Body of pancreas (tissue), 4 donors: ENCODE results near the gene PCDH9. TPM values are rescaled to one million over a fixed set of nuclear protein-coding genes. Genes with fewer than 3 reads are reported as not detected.

Source experiments
- ATAC-seq: fragments of 150-250 bp; one replicate; pipeline ENCODE4 v1.9.1; 2016
- DNase-seq, 4 donors: peaks; one replicate each; pipeline ENCODE4 v3.0.0-alpha.2; 2019
- H3K27ac ChIP-seq, 4 donors: fragments of 200-600 bp; sonication (generic); 1 replicate in 3 of 4; 2 replicates in 1 of 4; pipeline versions ENCODE4 v1.5.1 to v1.6.1; 2016 to 2019; ENCODE audit warnings: mild to moderate bottlenecking in 1 of 4, mixed read lengths in 1 of 4, moderate library complexity in 1 of 4
- H3K27me3 ChIP-seq, 2 donors: fragments of 200-600 bp; sonication (generic); one replicate each; pipeline ENCODE4 v1.6.0; 2016; ENCODE audit warnings: mild to moderate bottlenecking in 1 of 2
- H3K36me3 ChIP-seq, 2 donors: fragments of 200-600 bp; sonication (generic); replicated peaks in 1 of 2; 2 replicates each; pipeline ENCODE4 v1.5.1; 2016; ENCODE audit warnings: low read depth in 2 of 2; ENCODE audit not compliant: insufficient read depth in 1 of 2
- H3K4me1 ChIP-seq: fragments of 200-600 bp; sonication (generic); one replicate; pipeline ENCODE4 v1.6.0; 2016
- H3K4me3 ChIP-seq, 2 donors: fragments of 200-600 bp; sonication (generic); 1 replicate in 1 of 2; 2 replicates in 1 of 2; pipeline ENCODE4 v1.5.1; 2016 to 2019
- H3K9me3 ChIP-seq, 3 donors: fragments of 200-600 bp; sonication (generic); 1 replicate in 2 of 3; 2 replicates in 1 of 3; pipeline ENCODE4 v1.5.1; 2016
- POLR2A ChIP-seq, 3 donors: fragments of 450-650 bp; IDR thresholded peaks; one replicate each; pipeline ENCODE4 v1.6.1; 2016; ENCODE audit warnings: antibody characterized with exemption in 3 of 3, mild to moderate bottlenecking in 2 of 3
- WGBS, 2 donors: methylation state at CpG; one replicate each; pipeline ENCODE4 v1.1.5; 2017; 5-methylcytosine and 5-hydroxymethylcytosine counted together
- intact Hi-C: fragments of 100-400 bp; cut with DNase I; formaldehyde crosslinking; loops from one replicate; pipeline ENCODE4 v1.15.1; 2023
- total RNA-seq, 2 donors: library from RNA; depleted of rRNA; stranded (reverse); fragments of >200 nt; gene quantifications; one replicate each; pipeline ENCODE4 v1.1.0, GENCODE V29; 2016
- TF ChIP-seq, protein P1 (sequence below), 7 experiments: fragments of 450-650 bp in 4 of 7; fragments of 200-600 bp in 3 of 7; sonication (generic) in 3 of 7; IDR thresholded peaks; one replicate each; pipeline ENCODE4 v1.5.1; 2016 to 2019; ENCODE audit warnings: antibody characterized with exemption in 7 of 7

PCDH9 gene
- total RNA-seq, 2 donors from 2014 or later = 3.6 to 3.9 TPM

DNA sequence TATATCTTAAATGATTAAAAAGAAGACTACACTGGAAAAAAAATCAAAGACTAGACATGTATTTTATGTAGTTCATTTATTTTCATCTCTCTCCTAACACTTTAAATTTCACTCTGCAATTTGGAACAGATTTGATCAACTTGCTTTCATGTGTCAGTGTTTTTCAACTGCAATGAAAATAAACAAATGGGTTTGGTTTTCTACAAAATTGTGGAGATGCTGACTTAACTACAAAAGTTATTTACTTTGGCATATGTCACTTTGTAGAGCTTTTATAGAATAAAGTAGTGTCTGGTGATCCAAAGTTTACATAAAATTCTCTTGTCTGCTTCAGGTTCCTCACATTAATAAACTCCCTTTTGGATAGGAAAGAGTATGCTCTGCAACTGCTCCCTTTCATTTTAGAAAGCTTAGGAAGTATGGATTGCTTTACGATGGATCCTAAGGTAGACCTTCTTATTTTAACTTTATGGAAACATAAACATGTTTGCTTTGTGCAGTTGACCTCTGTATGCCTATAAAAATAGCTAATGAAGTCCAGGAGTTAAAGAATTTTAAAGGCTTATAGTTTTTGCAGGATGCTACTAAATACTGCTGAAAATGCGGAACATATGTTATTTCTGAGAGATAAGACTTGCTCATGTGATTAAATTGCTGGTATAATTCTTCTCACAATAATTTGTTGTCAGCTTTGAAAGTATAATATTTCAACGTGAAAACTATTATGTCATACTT is 815.9 kb downstream of the PCDH9 start:
- H3K4me3 ChIP-seq = no peak overlapping the region
- no peak overlapping the region for H3K27ac ChIP-seq
- H3K27me3 ChIP-seq = no peaks in the 10 kb centered on the region
- no peaks in the 10 kb centered on the region for H3K36me3 ChIP-seq
- intact Hi-C loops = no loop called here
- DNase-seq (no peak), ATAC-seq (no peak)
- no peaks in the 10 kb centered on the region for H3K9me3 ChIP-seq
- no peak for TF ChIP-seq POLR2A (IDR thresholded peaks at IDR 0.05)
- TF ChIP-seq, protein P1, sequence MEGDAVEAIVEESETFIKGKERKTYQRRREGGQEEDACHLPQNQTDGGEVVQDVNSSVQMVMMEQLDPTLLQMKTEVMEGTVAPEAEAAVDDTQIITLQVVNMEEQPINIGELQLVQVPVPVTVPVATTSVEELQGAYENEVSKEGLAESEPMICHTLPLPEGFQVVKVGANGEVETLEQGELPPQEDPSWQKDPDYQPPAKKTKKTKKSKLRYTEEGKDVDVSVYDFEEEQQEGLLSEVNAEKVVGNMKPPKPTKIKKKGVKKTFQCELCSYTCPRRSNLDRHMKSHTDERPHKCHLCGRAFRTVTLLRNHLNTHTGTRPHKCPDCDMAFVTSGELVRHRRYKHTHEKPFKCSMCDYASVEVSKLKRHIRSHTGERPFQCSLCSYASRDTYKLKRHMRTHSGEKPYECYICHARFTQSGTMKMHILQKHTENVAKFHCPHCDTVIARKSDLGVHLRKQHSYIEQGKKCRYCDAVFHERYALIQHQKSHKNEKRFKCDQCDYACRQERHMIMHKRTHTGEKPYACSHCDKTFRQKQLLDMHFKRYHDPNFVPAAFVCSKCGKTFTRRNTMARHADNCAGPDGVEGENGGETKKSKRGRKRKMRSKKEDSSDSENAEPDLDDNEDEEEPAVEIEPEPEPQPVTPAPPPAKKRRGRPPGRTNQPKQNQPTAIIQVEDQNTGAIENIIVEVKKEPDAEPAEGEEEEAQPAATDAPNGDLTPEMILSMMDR (IDR thresholded peaks at IDR 0.05) = no peak
- WGBS, 2 donors = 67 to 71% methylated on average over 3 of the region's 3 CpGs
- no peaks in the 10 kb centered on the region for H3K4me1 ChIP-seq

DNA sequence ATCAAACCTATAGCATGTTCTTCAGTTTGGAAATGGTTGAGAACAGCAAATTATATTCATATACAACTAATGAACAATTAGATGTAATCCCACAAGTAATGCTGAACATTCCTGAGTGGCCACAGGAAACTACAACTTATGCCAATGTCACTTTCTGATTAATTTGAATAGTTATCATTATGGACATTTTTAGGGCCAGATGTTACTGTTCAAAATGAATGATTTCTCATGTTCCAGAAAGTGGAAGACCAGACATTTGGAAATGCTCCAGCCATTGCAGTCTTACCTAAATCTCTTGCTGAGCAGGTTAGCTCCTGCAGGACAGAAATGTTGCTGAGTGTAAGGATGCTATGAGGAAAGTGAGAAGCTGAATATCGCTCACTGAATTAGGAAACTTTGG is 819.8 kb downstream of the PCDH9 start:
- no peaks in the 10 kb centered on the region for H3K4me1 ChIP-seq
- no peak overlapping the region for H3K4me3 ChIP-seq
- no peak for DNase-seq
- intact Hi-C loops = no loop called here
- ATAC-seq = no peak
- WGBS, 2 donors = 91% methylated on average over 1 of the region's 1 CpG
- TF ChIP-seq, protein P1 (IDR thresholded peaks at IDR 0.05) = no peak
- TF ChIP-seq POLR2A (IDR thresholded peaks at IDR 0.05) = no peak
- no peaks in the 10 kb centered on the region for H3K27me3 ChIP-seq
- H3K36me3 ChIP-seq = no peaks in the 10 kb centered on the region
- no peak overlapping the region for H3K27ac ChIP-seq
- no peaks in the 10 kb centered on the region for H3K9me3 ChIP-seq

DNA sequence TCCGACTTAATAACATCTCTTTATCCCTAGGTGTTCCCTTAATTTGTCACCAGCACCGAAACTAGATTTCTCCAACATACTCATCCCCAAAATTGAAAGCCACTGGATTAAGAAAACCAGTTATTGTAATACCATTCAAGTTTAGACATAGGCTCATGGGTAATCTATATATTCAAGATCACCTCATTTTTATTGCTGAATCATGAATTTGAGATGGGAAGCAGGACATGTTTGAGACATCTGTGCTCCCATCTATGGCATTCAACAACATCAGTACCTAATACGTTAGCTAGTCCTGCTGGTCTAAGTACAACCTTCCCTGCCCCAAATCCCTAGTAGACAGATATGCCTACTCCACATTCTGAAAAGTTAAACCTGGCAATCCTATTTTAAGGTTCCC is 820.6 kb downstream of the PCDH9 start:
- no peaks in the 10 kb centered on the region for H3K4me1 ChIP-seq
- no peaks in the 10 kb centered on the region for H3K27me3 ChIP-seq
- intact Hi-C loops = no loop called here
- no peaks in the 10 kb centered on the region for H3K36me3 ChIP-seq
- DNase-seq (no peak), ATAC-seq (no peak)
- TF ChIP-seq, protein P1 (IDR thresholded peaks at IDR 0.05) = no peak
- 75 to 80% methylated on average over 3 of the region's 3 CpGs for whole genome bisulfite sequencing, 2 donors
- no peak overlapping the region for H3K4me3 ChIP-seq
- no peak overlapping the region for H3K27ac ChIP-seq
- no peaks in the 10 kb centered on the region for H3K9me3 ChIP-seq

DNA sequence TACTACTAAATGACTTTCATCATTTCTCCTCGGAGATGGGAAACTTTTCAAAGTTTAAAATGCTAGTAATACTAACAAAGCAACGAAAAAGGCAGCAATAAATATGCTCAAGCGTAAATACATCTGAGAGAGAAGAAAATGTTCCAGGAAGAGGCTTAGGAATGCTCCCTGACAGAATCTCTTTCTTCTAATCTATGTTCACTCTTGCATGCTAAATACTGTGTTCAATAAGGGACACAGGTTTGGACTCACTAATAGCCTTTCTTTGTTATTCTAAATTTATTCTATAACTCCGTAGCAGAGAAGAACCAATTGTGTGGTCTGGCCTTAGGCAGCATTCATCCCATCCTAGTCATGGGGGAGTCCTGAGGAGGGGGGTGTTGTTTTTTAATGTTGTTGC is 823.0 kb downstream of the PCDH9 start:
- WGBS, 2 donors = 66 to 81% methylated on average over 4 of the region's 4 CpGs
- no peaks in the 10 kb centered on the region for H3K27me3 ChIP-seq
- H3K9me3 ChIP-seq = no peaks in the 10 kb centered on the region
- intact Hi-C loops = no loop called here
- TF ChIP-seq, protein P1 (IDR thresholded peaks at IDR 0.05) = no peak
- no peak for TF ChIP-seq POLR2A (IDR thresholded peaks at IDR 0.05)
- no peak overlapping the region for H3K27ac ChIP-seq
- no peaks in the 10 kb centered on the region for H3K4me1 ChIP-seq
- no peak for ATAC-seq
- DNase-seq = no peak
- no peak overlapping the region for H3K4me3 ChIP-seq
- no peaks in the 10 kb centered on the region for H3K36me3 ChIP-seq
